Lung (tissue), 12 donors: ENCODE results near the gene MS4A15. TPM values are rescaled to one million over a fixed set of nuclear protein-coding genes. Genes with fewer than 3 reads are reported as not detected.

Experiments used
- ATAC-seq: fragments of 200-7000 bp; cut with Tn5 transposase; one replicate; pipeline ENCODE4 v1.9.1; 2020; ENCODE audit warnings: moderate number of reproducible peaks; ENCODE audit not compliant: insufficient read depth, low FRiP score
- DNase-seq, 3 donors: peaks; one replicate each; pipeline ENCODE4 v3.0.0-alpha.2; 2013 to 2017
- H3K27ac ChIP-seq, 2 donors: one replicate each; pipeline ENCODE4 v1.5.1; 2013; ENCODE audit warnings: mild to moderate bottlenecking in 2 of 2, moderate library complexity in 2 of 2, control low read depth in 1 of 2, inconsistent platforms in 1 of 2, low read depth in 1 of 2, low read length in 1 of 2
- H3K27me3 ChIP-seq, 3 donors: one replicate each; pipeline ENCODE4 v1.5.1; 2013; ENCODE audit warnings: low read length in 2 of 3; ENCODE audit not compliant: control insufficient read depth in 3 of 3, insufficient read depth in 3 of 3
- H3K36me3 ChIP-seq, 4 donors: one replicate each; pipeline ENCODE4 v1.5.1; 2013; ENCODE audit warnings: low read length in 4 of 4, mild to moderate bottlenecking in 1 of 4, moderate library complexity in 1 of 4; ENCODE audit not compliant: control insufficient read depth in 4 of 4, insufficient read depth in 4 of 4
- H3K4me1 ChIP-seq, 5 donors: one replicate each; pipeline ENCODE4 v1.5.1; 2013; ENCODE audit warnings: low read length in 5 of 5, mild to moderate bottlenecking in 2 of 5, moderate library complexity in 1 of 5; ENCODE audit not compliant: control insufficient read depth in 5 of 5, insufficient read depth in 5 of 5
- H3K4me3 ChIP-seq: one replicate; pipeline ENCODE4 v1.5.1; 2013; ENCODE audit warnings: mild to moderate bottlenecking, control low read depth, moderate library complexity
- H3K9ac ChIP-seq, 2 donors: one replicate each; pipeline ENCODE4 v1.5.1; 2013; ENCODE audit warnings: low read length in 2 of 2, control low read depth in 1 of 2; ENCODE audit not compliant: insufficient read depth in 1 of 2
- H3K9me3 ChIP-seq, 4 donors: one replicate each; pipeline ENCODE4 v1.5.1; 2013; ENCODE audit warnings: low read length in 3 of 4, mild to moderate bottlenecking in 1 of 4, moderate library complexity in 1 of 4; ENCODE audit not compliant: control insufficient read depth in 4 of 4, insufficient read depth in 3 of 4
- WGBS, 2 donors: extraction: QIAGEN DNeasy Blood & Tissue Kit; methylation state at CpG; one replicate each; pipeline ENCODE4 v1.1.7; 2013; 5-methylcytosine and 5-hydroxymethylcytosine counted together
- polyA plus RNA-seq, 2 donors: library from polyadenylated mRNA; stranded (reverse); fragments of 200-250 nt; gene quantifications; one replicate each; pipeline ENCODE4 v1.2.1, GENCODE V29; 2013
- total RNA-seq, 2 donors: library from RNA; depleted of rRNA in 1 of 2; stranded (reverse); fragments of >200 nt in 1 of 2; gene quantifications; one replicate each; pipeline ENCODE4 v1.2.1, GENCODE V29; 2014 to 2021
- TF ChIP-seq, protein P1 (sequence below): IDR thresholded peaks from 2 replicates; pipeline ENCODE4 v1.5.1; 2012; ENCODE audit warnings: mild to moderate bottlenecking; ENCODE audit errors: control extremely low read depth, extremely low read depth
- donor health status: control.
- donor health status: control.
- donor health status: Bipolar disorder and iron deficiency.
- donor health status: healthy.
- donor health status: DM: yes; HTN: yes; CAD: no.

The MS4A15 gene
- total and polyA plus RNA-seq, 4 donors, result 9.8 to 38.9 (median 26.8) TPM; not detected in 1

DNA sequence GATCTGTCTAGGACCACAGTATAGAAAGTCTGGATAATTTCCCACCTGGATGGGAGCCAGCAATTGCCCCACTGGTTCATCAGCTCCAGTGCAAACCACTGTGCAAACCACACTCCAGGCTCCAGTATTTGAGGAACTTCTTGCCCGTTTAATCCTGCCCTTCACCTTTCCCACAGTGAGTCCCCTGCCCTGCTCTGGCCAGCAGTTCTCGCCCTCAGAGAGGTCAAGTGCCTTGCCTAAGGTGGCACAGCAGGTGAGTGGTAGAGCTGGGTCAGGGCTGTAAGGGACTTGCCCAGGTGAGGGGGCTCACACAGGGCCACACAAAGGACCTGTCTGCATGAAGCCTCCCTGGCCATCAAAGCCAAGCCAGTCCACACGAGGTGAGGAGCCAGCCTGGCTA lies 52.6 kb downstream of the MS4A15 start:
- H3K36me3 ChIP-seq, result no peaks in the 10 kb centered on the region
- 57 to 61% methylated on average over 3 of the region's 3 CpGs for WGBS, 2 donors
- DNase-seq (no peak), ATAC-seq (no peak)
- no peaks in the 10 kb centered on the region for H3K9me3 ChIP-seq
- no peak overlapping the region for H3K9ac ChIP-seq
- H3K4me3 ChIP-seq, result no peak overlapping the region
- H3K27me3 ChIP-seq, result peaks cover 0 to 9% (median 0%) of the 10 kb centered on the region in 3 donors
- no peak overlapping the region for H3K27ac ChIP-seq
- peaks cover 0 to 8% (median 0%) of the 10 kb centered on the region in 5 donors for H3K4me1 ChIP-seq
- TF ChIP-seq, protein P1, sequence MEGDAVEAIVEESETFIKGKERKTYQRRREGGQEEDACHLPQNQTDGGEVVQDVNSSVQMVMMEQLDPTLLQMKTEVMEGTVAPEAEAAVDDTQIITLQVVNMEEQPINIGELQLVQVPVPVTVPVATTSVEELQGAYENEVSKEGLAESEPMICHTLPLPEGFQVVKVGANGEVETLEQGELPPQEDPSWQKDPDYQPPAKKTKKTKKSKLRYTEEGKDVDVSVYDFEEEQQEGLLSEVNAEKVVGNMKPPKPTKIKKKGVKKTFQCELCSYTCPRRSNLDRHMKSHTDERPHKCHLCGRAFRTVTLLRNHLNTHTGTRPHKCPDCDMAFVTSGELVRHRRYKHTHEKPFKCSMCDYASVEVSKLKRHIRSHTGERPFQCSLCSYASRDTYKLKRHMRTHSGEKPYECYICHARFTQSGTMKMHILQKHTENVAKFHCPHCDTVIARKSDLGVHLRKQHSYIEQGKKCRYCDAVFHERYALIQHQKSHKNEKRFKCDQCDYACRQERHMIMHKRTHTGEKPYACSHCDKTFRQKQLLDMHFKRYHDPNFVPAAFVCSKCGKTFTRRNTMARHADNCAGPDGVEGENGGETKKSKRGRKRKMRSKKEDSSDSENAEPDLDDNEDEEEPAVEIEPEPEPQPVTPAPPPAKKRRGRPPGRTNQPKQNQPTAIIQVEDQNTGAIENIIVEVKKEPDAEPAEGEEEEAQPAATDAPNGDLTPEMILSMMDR, result no peak

DNA sequence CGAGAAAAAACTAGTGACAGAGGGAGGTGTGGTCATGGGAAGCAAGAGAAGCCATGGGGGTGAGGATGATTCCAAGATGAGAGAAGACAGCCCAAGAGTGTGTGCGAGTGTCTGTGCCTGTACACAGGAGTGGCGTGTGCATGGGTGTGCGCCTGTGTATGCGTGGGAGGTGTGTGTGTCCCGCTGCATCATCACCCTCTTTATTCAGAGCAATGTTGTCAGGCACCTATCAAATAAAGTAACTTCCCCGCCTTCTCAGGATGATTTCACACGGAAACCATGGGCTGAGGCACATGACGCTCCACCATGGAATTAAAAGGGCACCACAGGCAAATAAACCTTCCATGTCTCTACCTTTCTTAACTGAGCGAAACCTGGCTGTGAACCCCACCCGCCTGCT lies 53.0 kb downstream of the MS4A15 start:
- no peak overlapping the region for H3K27ac ChIP-seq
- DNase-seq (no peak), ATAC-seq (no peak)
- no peaks in the 10 kb centered on the region for H3K36me3 ChIP-seq
- H3K4me3 ChIP-seq, result no peak overlapping the region
- H3K9me3 ChIP-seq, result no peaks in the 10 kb centered on the region
- WGBS, 2 donors, result 85 to 90% methylated on average over 11 of the region's 11 CpGs
- no peak overlapping the region for H3K9ac ChIP-seq
- H3K27me3 ChIP-seq, result peaks cover 0 to 9% (median 0%) of the 10 kb centered on the region in 3 donors
- TF ChIP-seq, protein P1, result no peak
- peaks cover 0 to 8% (median 0%) of the 10 kb centered on the region in 5 donors for H3K4me1 ChIP-seq

DNA sequence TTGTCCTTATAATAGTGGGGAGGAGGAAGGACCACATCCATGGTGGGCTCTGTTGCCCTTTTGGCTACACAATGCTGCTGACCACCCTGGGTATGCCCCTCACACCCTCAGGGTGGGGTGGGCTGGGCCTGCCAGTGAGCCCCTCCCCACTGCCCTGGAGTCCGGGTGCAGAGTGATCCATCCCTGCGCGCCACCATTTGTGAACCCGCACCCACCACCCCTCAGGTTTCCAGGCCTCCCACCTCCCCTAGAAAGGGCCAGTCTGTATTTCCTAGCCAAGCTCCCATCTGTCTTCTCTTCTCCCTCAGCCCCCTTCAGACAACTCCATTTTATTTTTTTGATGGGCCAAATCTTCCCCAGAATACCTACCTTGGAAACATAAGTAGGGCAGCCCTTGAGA lies 53.5 kb downstream of the MS4A15 start:
- H3K9ac ChIP-seq, result no peak overlapping the region
- peaks cover 0 to 9% (median 0%) of the 10 kb centered on the region in 3 donors for H3K27me3 ChIP-seq
- no peak overlapping the region for H3K27ac ChIP-seq
- H3K36me3 ChIP-seq, result no peaks in the 10 kb centered on the region
- peaks cover 0 to 8% (median 0%) of the 10 kb centered on the region in 5 donors for H3K4me1 ChIP-seq
- TF ChIP-seq, protein P1, result no peak
- H3K4me3 ChIP-seq, result no peak overlapping the region
- no peak for DNase-seq
- ATAC-seq, result no peak
- 96 to 100% methylated on average over 4 of the region's 4 CpGs for WGBS, 2 donors
- no peaks in the 10 kb centered on the region for H3K9me3 ChIP-seq

DNA sequence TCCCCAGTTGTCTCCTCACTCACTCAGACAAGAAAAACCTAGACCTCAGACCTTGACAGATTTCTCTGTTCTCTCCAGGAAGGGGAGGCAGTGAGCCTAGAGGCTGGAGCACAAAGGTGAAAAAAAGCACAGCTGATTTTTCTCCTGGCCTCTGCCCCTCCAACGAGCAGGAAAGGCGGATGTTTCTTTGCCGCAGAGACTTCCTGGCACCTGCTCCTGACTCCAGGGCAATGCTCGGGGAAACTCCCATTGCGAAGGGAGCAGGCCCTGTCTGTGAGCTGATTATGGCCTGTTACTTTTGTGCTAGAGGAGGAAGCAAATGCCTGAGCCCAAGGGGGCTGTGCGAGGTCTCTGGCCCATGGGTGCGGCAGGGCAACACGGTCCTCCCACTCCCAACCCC lies 53.9 kb downstream of the MS4A15 start:
- ATAC-seq (no peak), DNase-seq (peak in 2 of 3 donors; percentile 9 to 30)
- H3K9me3 ChIP-seq, result no peaks in the 10 kb centered on the region
- H3K27ac ChIP-seq, result no peak overlapping the region
- H3K4me3 ChIP-seq, result no peak overlapping the region
- 37 to 40% methylated on average over 8 of the region's 8 CpGs for WGBS, 2 donors
- H3K27me3 ChIP-seq, result peaks cover 0 to 9% (median 0%) of the 10 kb centered on the region in 3 donors
- no peak overlapping the region for H3K9ac ChIP-seq
- no peaks in the 10 kb centered on the region for H3K36me3 ChIP-seq
- H3K4me1 ChIP-seq, result peaks cover 0 to 8% (median 0%) of the 10 kb centered on the region in 5 donors
- TF ChIP-seq, protein P1, result no peak
